ENCODE results near the gene PYURF.
"Not testable (repeated sequence)": the region's sequence is repeated elsewhere in the genome, so short reads cannot be mapped to it uniquely, and the experiment has no call there.

The PYURF gene, protein sequence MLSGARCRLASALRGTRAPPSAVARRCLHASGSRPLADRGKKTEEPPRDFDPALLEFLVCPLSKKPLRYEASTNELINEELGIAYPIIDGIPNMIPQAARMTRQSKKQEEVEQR

DNA sequence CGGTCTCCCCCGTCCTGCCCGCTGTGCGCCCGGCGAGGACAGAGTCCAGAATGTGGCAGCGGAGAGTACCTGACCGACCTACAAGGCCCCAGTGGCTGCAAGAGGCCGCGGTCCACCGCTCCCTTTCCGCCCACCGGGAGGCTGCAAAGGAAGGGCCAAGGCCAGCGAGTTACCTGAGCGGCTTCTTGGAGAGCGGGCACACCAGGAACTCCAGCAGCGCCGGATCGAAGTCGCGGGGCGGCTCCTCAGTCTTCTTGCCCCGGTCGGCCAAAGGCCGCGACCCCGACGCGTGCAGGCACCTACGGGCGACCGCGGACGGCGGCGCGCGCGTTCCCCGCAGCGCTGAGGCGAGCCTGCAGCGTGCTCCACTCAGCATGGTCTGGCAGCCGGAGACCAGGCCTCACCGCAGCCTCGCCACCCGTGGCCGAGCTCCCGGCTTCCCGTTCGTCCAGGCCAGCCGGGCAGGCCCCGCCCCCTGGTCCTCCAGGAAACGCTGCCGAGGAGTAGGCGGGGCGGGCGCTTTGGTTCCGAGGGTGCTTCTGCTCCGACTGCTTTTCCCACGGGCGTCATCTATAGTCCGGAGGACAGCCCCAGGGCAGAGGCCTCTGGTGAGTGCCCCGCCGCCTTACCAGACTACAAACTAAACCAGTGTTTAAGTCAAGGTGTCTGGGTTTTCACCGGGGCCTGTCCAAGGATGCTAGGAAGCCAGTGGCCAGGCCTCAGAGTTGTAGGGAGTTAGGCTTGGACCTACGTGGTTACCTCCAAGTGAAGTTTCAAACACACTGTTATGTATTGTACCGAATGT, at the start of gene PYURF:
Gene PYURF (minus strand): TSS at position 452 of the 805 bp plus-strand sequence. CDS start 76 bp downstream, at position 376.
- peak within 1 kb of the TSS; percentile 94 to 98 for H3K27ac Mint-ChIP-seq
- peak within 1 kb of the TSS; percentile 90 to 99 for H3K4me3 Mint-ChIP-seq
- peaks cover 49% of the 10 kb centered on the region for H3K4me1 Mint-ChIP-seq
- peak; percentile 87 for ATAC-seq
- no peaks in the 10 kb centered on the region for H3K9me3 Mint-ChIP-seq
- DNase-seq = peak; percentile 63 to 83
- no peaks in the 10 kb centered on the region for H3K27me3 Mint-ChIP-seq

DNA sequence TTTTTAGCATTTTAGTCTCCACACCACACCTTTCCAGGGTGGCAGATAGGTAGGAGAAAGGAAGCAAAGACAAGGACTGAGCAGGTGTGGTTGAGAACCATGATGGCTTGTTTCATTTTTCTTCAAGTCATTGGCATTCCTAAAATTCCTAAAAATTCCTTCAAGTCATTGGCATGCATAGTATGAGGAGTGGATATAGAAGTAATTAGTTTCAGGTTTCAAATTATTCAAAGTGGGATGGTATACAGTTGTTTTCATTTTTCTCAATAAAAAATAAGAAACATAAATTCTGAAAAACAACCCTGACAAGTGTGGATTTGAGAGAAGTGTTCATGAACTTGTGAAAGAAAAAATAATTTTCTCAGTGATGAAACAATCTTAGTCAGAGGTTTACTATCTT, 46.4 kb upstream of the PYURF start:
- peaks cover 0 to 6% of the 10 kb centered on the region in 2 donors for H3K9me3 Mint-ChIP-seq
- peaks cover 10% of the 10 kb centered on the region for H3K27me3 Mint-ChIP-seq
- no peak for ATAC-seq

DNA sequence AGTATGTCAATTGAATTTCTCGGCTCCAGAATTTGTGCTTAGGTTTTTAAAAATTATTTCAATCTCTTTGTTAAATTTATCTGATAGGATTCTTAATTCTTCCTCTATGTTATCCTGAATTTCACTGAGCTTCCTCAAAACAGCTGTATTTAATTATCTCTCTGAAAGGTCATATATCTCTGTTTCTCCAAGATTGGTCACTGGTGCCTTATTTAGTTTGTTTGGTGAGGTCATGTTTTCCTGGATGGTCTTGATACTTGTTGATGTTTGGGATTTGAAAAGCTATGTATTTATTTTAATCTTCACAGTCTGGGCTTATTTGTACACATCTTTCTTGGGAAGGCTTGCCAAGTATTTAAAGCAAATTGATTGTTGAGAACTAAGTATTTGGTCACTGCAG, 44.0 kb upstream of the PYURF start:
- peaks cover 10% of the 10 kb centered on the region for H3K27me3 Mint-ChIP-seq
- ATAC-seq (no peak), DNase-seq (no peak)
- no peak overlapping the region for H3K4me3 Mint-ChIP-seq
- H3K9me3 Mint-ChIP-seq = peaks cover 0 to 6% of the 10 kb centered on the region in 2 donors
- no peak overlapping the region for H3K27ac Mint-ChIP-seq
- H3K4me1 Mint-ChIP-seq = peaks cover 6% of the 10 kb centered on the region

More for the DNA sequence above, 46.4 kb upstream of the PYURF start:
- Mint-ChIP-seq H3K4me1 (peaks cover 6% of the 10 kb centered on the region), H3K4me3 (no peak overlapping the region), H3K27ac (no peak overlapping the region)
- no peak for DNase-seq

DNA sequence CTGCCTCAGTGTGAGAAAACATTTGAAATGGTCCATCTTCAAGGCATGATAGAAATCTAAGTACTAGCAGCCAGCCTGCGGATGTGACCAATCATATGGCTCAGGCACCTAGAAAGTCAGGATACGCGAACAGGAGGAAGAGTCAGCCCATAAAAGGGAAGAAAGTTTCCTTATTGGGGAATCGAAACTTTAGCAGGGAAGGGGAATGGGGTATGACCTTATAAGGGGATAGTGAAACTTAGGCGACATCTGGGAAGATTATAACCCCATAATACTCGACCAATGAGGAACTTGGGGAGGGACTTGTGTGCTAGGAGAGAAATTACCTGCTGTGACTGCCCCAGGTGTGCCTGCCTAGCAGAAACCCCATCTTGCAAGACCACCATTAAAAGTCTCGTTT, 26.2 kb upstream of the PYURF start:
- Mint-ChIP-seq H3K27ac (no peak overlapping the region), H3K4me3 (no peak overlapping the region), H3K27me3 (no peaks in the 10 kb centered on the region), H3K9me3 (no peaks in the 10 kb centered on the region), H3K4me1 (no peaks in the 10 kb centered on the region)
- DNase-seq = no peak
- ATAC-seq = no peak

DNA sequence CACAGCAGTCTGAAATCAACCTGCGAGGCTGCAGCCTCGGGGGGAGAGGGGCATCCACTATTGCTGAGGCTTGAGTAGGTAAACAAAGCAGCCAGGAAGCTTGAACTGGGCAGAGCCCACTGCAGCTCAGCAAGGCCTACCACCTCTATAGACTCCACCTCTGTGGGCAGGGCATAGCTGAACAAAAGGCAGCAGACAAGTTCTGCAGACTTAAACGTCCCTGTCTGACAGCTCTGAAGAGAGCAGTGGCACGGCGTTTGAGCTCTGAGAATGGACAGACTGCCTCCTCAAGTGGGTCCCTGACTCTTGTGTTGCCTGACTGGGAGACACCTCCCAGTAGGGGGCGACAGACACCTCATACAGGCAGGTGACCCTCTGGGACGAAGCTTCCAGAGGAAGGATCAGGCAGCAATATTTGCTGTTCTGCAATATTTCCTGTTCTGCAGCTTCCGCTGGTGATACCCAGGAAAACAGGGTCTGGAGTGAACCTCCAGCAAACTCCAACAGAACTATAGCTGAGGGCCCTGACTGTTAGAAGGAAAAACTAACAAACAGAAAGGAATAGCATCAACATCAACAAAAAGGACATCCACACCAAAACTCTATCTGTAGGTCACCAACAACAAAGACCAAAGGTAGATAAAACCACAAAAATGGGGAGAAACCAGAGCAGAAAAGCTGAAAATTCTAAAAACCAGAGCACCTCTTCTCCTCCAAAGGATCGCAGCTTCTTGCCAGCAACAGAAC, 15.9 kb upstream of the PYURF start:
- peaks cover 23% of the 10 kb centered on the region for H3K4me1 Mint-ChIP-seq
- ATAC-seq (peak; percentile 54), DNase-seq (peak; percentile 67 to 72)
- not testable (repeated sequence) for H3K27me3 Mint-ChIP-seq, H3K9me3 Mint-ChIP-seq
- H3K4me3 Mint-ChIP-seq = peak overlapping the region; percentile 48 to 54
- peak overlapping the region in 1 of 2 donors; percentile 66 for H3K27ac Mint-ChIP-seq

DNA sequence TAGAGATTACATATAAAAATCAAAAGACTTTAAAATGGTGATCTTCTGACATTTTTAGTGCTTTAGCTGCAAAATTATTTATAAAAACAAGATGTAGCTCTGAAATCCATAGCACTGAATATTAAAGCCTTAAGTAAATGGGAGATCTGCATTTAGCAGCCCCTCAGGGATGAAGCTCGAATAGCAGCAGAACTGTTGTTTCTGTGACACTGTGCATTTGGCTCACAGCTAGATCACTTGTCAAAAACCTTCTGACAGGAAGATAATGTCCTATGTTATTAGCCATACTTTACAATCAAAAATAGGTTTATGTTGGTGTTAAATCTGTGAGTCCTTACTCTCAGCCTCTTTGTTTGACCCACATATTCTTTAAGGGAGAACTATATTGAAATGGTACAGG, 14.1 kb upstream of the PYURF start:
- H3K27ac Mint-ChIP-seq = no peak overlapping the region
- no peak for ATAC-seq
- H3K4me3 Mint-ChIP-seq = no peak overlapping the region
- H3K4me1 Mint-ChIP-seq = peaks cover 24% of the 10 kb centered on the region
- no peaks in the 10 kb centered on the region for H3K9me3 Mint-ChIP-seq
- DNase-seq = no peak
- H3K27me3 Mint-ChIP-seq = peaks cover 8% of the 10 kb centered on the region

DNA sequence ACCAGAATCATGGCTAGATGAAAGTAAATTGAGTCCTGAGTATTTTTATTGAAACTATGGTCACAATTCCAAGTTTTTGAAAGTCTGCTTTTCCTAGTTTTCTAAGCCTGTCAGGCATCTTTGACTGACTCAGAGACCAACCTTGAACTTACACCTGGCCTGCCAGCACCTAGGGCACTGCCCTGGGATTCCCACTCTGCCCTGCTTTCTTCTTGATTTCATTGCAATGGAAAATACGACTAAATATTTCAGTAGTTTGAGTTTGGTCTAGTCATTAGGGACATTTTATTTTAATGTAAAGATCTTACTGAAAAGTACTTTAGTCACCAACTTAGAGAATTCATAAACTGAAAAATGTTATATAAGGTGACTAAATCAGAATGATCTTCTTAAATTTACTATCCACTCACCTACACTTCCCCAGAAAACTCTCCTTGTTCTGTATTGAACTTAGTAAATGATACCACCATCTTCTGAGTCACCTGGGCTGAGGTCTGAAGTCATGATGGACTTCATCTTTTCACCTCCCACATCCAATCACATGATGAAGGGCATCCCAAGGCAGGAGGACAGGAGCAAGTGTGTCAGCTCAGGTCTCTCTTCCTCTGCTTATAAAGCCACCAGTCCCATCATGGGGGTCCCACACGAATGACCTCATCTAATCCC, 11.6 kb upstream of the PYURF start:
- Mint-ChIP-seq H3K27me3 (peaks cover 8% of the 10 kb centered on the region), H3K4me3 (no peak overlapping the region), H3K4me1 (peaks cover 24% of the 10 kb centered on the region), H3K9me3 (no peaks in the 10 kb centered on the region), H3K27ac (no peak overlapping the region)
- DNase-seq (no peak), ATAC-seq (peak; percentile 70)

DNA sequence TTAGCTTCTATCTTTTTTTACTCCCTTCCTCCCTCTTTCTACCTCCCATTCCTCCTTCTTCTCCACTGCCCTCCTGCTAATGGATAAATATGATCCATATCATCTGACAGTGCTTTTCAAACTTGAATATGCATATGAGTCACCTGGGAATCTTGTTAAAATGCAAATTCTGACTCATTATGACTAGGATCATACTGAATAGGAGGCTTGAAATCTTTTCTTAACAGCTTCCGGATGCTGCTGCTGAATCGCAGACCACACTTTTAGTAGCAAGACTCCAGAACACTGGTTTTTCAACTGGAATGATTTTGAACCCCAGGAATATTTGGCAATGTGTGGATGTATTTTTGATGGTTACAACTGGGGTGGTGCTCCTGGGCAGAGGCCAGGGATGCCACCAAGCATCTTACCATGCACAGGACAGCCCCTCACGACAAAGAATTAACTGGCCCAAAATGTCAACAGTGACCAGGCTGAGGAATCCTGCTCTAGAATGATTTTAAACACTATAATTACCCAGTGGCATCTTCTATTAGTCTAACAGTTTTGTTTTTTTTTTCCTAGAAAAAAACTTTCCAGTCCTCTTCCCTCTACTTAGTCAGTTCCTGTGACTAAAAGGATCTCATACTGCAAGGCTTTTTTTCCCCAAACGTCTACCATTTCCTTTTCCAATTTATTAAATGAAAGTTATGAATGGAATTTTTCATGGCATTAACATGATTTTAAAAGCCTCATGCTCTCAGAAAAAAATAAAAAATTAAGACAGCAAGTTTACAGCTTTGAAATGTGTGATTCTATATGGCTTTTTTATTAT, 10.6 kb upstream of the PYURF start:
- ATAC-seq (no peak), DNase-seq (no peak)
- no peaks in the 10 kb centered on the region for H3K27me3 Mint-ChIP-seq
- no peaks in the 10 kb centered on the region for H3K9me3 Mint-ChIP-seq
- H3K4me3 Mint-ChIP-seq = no peak overlapping the region
- peaks cover 18% of the 10 kb centered on the region for H3K4me1 Mint-ChIP-seq
- no peak overlapping the region for H3K27ac Mint-ChIP-seq

DNA sequence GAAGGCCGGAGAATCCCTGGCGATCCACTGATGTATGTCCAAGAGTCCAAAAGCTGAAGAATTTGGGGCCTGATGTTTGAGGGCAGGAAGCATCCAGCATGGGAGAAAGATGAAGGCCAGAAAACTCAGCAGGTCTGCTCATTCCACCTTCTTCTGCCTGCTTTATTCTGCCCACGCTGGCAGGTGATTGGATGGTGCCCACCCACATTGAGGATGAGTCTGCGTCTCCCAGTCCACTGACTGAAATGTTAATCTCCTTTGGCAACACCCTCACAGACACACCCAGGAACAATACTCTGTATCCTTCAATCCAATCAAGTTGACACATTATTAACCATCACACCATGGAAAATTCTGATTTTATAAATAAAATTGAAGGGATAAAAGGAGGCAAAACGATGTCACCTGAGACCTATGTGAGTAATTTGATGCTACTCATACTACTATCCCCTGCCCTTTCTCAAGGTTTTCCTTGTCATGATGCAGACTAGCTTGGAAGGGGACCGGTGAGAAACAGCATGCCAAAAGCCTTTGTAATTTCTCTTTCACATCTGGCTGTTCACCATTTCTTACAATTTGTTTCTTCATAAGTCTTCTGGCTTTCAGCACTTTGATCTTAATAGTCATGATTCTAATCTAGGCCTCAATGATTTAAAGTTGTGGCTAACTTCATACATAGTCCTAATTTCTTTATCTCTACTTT, 9.7 kb upstream of the PYURF start:
- Mint-ChIP-seq H3K4me3 (no peak overlapping the region), H3K27me3 (no peaks in the 10 kb centered on the region), H3K4me1 (peaks cover 15% of the 10 kb centered on the region), H3K9me3 (no peaks in the 10 kb centered on the region), H3K27ac (no peak overlapping the region)
- DNase-seq = no peak
- ATAC-seq = no peak

DNA sequence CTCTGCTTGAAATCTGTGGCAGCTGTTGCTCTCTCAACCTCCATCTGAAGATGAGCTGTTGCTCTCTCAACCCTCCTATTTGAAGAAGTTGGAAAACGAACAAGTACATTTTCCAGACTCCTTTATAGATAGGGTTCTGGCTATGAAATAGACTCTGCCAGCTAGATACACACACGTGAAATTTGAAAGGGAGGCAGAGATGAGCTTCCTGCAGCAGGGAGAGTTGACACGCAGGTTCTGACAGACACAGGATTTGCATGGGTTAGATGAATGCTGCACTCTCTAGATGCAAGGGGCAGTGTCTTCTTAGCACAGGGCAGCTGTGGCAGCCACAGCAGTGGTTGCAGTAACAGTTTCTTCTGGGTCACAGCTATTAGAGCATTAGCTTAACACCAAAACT, 8.0 kb upstream of the PYURF start:
- Mint-ChIP-seq H3K27ac (no peak overlapping the region), H3K27me3 (no peaks in the 10 kb centered on the region), H3K4me3 (no peak overlapping the region), H3K9me3 (no peaks in the 10 kb centered on the region), H3K4me1 (peaks cover 29% of the 10 kb centered on the region)
- DNase-seq (no peak), ATAC-seq (no peak)

DNA sequence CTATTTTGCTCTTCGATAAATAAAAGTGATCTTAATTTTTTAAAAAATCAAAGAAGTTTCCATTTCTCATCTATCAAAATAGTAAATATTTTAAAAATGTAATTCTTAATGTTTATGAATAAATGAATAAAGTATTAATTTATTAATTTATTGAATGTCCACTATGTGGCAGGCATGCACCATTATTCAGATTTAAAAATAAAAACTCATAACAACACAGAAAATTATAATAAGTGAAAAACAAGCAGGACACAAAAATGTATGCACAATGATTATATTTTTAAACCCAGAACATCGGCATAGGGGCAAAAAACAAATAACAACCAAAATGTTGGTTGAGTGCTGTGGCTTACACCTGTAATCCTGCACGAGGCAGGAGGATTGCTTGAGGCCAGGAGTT, 5.3 kb upstream of the PYURF start:
- H3K9me3 Mint-ChIP-seq = no peaks in the 10 kb centered on the region
- H3K4me1 Mint-ChIP-seq = peaks cover 29% of the 10 kb centered on the region
- H3K4me3 Mint-ChIP-seq = no peak overlapping the region
- DNase-seq (no peak), ATAC-seq (no peak)
- H3K27ac Mint-ChIP-seq = no peak overlapping the region
- no peaks in the 10 kb centered on the region for H3K27me3 Mint-ChIP-seq

DNA sequence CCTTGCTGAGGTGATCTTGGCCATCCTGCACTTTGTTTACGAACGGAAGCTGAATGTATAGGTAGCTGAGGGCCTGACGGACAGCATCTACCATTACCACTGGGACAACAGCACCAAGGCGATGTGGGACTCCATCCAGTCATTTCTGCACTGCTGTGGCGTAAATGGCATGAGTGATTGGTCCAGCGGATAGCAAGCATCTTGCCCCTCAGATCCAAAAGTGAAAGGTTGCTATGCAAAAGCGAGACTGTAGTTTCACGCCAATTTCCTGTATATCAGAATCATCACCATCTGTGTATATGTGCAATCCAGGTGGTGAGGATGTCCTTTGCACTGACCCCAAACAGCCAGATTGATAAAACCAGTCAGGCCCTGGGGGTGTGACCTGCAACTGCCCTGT, 4.2 kb upstream of the PYURF start:
- ATAC-seq (no peak), DNase-seq (no peak)
- Mint-ChIP-seq H3K27me3 (no peaks in the 10 kb centered on the region), H3K9me3 (no peaks in the 10 kb centered on the region), H3K27ac (peak overlapping the region in 1 of 2 donors; percentile 20), H3K4me3 (no peak overlapping the region), H3K4me1 (peaks cover 29% of the 10 kb centered on the region)

DNA sequence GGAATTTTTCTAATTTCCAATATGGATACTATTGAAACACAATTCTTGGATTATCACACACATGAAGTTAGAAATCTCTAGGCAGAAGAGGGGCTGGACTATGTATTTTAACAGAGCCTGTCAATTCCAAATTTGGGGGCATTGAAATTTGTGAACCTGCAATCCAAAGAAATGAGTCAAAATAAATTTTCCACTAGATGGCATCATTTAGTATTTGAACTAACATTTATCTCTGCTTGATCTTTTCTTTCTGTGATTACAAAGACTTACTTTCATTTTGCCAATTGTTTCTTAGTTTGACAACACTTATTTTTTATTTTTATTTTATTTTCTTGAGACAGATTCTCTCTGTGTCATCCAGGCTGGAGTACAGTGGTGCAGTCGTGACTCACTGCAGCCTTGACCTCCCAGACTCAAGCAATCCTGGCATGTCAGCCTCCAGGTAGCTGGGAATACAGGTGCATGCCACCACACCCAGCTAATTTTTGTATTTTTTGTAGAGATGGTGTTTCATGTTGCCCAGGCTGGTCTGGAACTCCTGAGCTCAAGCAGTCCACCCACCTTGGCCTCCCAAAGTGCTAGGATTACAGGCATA, 2.7 kb upstream of the PYURF start:
- DNase-seq = no peak
- Mint-ChIP-seq H3K4me3 (no peak overlapping the region), H3K27me3 (no peaks in the 10 kb centered on the region), H3K27ac (no peak overlapping the region), H3K4me1 (peaks cover 43% of the 10 kb centered on the region), H3K9me3 (no peaks in the 10 kb centered on the region)
- no peak for ATAC-seq

DNA sequence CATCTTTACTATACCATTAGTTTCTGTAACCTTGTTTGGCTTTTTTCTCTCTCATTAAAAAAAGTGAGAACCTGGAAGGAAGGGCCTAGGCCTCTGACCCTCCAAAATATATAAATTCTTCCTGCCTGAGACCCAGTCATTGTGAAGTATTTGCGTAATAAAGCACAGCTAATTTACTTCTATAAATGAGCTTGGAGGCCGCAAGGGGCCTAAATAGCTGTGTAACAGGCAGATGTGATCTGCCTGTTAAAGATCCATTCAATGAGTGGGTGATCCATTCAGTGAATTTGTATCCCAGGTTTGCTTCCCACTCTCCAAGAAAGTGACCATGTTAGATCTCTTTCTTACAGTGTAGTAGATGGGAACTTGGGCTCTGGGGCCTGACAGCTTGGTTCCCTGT, 595 bp upstream of the PYURF start:
- Mint-ChIP-seq H3K27ac (peak overlapping the region; percentile 94), H3K4me3 (peak overlapping the region; percentile 90 to 99), H3K27me3 (no peaks in the 10 kb centered on the region), H3K4me1 (peaks cover 49% of the 10 kb centered on the region), H3K9me3 (no peaks in the 10 kb centered on the region)
- ATAC-seq = no peak
- DNase-seq = no peak

All from stimulated activated naive CD8-positive, alpha-beta T cell treated with anti-CD3 and anti-CD28 coated beads, Interleukin-15, amount 100 ng/mL, for 72 hours (primary cell).